ENCODE measurements around the gene HNRNPA2B1.
"Not testable (repeated sequence)": the region's sequence is repeated elsewhere in the genome, so short reads cannot be mapped to it uniquely, and the experiment has no call there.

The HNRNPA2B1 gene

GRCh38 chr7:26198133-26198780 lies 2.3 kb downstream of the HNRNPA2B1 start:
- no peak for DNase-seq (ENCODE audit: low spot score)

DNA sequence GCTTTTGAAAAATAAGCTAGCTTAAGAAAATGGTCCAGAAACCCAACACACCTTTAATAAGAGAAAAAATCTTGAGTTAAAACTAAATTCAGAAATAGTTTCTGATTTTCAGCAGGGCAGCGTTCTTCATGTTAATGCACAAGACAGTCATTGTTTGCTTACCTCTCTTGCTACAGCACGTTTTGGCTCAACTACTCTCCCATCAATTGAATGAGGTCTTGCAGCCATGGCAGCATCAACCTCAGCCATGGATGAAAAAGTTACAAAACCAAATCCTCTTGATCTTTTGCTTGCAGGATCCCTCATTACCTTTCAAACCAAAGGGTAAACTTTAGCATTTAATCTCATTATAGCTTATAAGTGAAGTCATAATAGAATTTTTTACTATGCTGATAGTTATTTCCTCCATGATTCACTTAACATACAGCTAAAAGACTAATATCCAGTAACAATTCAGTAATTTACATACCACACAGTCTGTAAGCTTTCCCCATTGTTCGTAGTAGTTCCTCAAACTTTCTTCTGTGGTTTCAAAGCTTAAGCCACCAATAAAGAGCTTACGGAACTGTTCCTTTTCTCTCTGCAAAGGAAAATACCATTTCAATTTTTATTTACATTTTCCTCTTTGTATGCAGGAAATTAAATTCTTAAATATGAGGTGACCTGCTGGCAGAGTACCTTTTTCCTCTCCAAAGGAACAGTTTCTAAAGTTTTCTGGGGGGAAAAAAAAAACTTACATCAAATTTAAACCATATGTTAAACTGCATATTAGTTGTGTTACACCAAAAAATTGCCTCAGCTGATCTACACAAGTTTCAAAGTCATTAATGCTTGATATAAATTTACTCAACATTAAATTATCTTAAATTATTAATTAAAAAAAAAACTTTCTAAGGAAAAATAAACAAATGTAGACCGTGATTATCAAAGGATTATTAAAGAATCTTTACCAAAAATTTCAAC lies 3.1 kb downstream of the HNRNPA2B1 start:
- no peak for DNase-seq (ENCODE audit: low spot score)

DNA sequence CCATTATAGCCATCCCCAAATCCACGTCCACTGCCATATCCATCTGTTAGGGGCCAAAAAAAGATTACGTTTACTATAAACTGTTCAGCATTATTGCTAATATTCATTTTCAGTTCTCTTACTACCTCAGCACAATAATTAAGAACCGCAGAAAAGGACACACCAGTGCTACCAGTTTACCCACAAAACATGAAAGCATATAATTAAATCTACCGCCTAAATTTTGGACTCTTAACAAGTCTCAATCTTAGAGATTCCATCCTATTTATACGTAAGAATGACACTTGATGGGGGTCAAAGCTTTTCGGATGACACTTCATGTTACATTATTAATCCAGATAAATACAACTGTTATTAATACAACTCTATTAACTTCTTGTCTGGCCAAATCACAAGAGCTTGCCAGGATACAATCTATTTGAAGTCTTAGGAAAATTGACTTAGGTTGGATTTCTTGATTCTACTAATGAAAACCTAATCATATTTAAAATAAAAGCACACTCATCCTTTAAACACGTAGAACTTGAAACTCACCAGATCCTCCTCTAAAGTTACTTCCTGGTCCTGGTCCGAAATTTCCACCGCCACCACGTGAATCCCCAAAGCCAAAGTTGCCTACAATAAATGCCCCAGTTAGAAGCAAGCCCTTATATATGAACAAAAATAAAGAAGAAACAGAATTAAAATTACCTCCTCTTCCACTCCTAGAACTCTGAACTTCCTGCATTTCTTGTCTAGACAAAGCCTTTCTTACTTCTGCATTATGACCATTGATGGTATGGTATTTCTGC lies 4.5 kb downstream of the HNRNPA2B1 start:
- DNase-seq (ENCODE audit: low spot score): no peak

DNA sequence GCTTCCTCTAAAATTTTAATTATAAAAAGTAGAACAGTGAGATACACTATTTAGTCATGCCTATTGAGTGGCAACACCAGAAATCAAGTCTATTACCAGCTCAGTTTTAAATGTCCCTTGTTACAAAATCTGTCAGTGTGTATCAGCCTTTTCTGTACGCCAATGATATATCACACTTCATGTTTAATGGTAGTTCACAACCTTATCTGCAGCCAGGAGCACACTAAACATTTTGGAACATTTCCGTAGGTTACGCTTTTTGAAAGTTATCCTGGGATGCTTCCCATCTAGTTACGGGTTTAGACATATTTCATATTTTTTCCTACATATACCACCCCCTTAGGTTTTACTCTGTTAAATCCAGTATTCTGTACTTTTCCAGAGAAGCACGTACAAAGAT lies 5.4 kb downstream of the HNRNPA2B1 start:
- no peak for DNase-seq (ENCODE audit: low spot score)

DNA sequence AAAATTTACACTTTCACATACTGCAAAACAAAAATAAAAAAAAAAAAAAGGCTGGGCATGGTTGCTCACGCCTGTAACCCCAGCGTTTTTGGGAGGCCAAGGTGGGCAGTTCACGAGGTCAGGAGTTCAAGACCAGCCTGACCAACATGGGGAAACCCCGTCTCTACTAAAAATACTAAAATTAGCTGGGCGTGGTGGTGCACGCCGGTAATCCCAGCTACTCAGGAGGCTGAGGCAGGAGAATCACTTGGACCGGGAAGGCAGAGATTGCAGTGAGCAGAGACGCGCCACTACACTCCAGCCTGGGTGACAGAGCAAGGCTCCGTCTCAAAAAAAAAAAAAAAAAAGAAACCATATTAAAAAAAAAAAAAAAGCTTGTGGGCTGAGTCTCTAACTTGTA lies 5.8 kb downstream of the HNRNPA2B1 start:
- not testable (repeated sequence) for DNase-seq (ENCODE audit: low spot score)

DNA sequence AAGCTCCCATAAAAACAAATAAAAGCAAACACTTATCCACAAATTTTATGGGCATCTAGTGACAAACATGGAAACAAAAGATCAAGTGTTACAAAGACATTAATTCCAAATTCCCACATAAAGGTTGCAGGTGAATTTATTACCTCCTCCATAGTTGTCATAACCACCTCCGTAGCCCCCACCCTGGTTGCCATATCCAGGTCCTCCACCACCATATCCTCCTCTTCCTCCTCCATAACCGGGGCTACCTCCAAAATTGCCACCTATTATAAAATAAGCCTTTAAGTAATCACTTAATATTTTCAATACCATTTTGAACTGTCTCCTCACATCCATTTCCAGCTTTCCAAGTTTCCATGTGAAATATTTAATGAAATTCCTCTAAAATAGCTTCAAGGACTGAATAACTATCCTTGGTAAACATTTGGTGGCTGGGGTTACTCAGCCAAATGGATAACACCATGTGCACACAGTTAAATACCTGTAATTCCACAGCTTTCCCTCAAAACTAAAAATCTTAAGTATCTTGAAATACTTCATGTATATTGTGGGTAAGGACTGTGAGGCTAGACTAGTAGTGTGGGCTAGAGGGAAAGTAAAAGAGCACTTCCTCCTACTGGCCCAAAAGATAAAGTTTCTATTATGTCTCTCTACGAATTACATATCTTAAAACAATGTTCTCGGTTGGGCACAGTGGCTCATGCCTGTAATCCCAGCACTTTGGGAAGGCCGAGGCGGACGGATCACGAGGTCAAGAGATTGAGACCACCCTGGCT lies 6.9 kb downstream of the HNRNPA2B1 start:
- no peak for DNase-seq (ENCODE audit: low spot score)

- DNase-seq (ENCODE audit: low spot score): no peak
Measured at GRCh38 chr7:26192485-26193087, 8.0 kb downstream of the HNRNPA2B1 start.

DNA sequence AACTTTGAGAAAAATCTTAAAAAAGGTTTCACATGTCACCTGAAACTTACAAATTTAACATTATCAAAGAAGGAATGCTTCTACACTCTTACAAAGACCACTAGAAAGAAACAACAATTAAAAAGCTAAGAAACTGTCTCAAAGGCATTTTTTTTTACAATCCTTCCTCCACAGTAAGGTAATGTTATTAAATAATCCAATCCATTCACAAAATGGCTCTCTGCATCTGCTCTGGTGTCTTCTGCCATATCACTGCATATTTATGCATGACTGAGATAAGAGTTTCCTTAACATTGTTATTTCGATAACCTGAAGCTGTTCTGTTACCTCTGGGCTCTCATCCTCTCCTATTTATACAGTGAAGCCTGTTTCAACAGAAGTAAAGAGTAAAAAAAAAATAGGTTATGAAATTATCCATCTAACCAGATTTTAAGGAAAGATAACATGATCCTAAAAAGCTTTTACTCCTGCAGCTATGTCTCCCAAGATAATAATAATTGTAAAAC lies 8.5 kb downstream of the HNRNPA2B1 start:
- no peak for DNase-seq (ENCODE audit: low spot score)

DNA sequence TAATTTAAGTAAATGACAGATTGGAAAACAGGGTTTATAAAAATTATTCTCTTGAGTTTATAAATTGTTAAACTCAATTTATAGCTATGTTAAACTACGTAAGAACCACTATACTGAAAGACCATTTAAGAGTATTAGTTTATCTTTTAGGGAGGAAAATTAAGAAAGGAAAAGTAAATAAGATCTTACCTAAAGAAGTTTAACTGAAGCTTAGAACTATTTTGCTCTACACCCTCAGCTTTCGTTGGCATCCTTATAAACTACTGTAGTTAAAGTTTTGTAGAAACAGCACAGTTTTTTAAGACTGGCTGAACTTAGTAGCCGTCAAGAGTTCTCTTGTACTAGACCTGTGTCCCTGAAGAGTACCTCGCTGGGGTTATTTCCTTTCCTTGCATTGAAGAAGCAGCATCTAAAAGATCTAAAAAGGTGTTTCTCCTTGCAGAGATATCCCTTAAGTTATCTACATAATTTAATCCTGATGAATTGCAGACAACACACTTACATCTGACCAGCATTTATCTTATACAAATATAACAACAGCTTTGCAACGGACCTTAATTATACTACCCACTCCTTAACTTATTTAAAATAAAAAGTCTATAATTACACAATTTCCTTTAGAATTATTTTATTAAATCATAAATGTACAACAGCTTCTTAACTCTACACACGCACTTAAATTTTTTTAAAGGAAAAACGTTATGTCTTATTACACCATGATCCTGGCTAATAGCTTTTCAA lies 9.1 kb downstream of the HNRNPA2B1 start:
- DNase-seq (ENCODE audit: low spot score): no peak

DNA sequence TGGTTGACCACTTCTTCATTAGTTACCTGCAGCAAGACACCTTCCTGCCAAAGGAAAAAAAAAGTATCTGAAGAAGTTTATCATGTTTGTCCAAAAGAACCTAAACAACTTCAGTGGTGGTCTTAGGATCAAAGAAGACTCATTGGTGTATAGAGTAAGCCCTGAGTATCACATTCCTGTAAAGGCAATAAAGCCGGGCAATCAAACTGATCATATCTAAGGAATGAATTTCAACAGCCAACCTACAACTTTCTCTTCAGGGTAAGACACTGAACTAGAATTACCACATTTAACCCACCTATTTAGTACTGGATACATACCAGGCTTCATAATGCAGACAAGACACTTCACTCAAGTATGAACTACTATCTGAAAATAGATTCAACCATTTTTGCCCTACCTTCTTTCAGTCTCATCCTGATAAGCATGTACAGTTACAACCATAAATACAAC lies 10.1 kb downstream of the HNRNPA2B1 start:
- DNase-seq (ENCODE audit: low spot score): no peak

GRCh38 chr7:26189697-26190096 lies 10.8 kb downstream of the HNRNPA2B1 start:
- DNase-seq (ENCODE audit: low spot score): no peak

- DNase-seq (ENCODE audit: low spot score): no peak
Measured at GRCh38 chr7:26188957-26189541, 11.5 kb downstream of the HNRNPA2B1 start.

- DNase-seq (ENCODE audit: low spot score): no peak
Measured at GRCh38 chr7:26188206-26188956, 12.2 kb downstream of the HNRNPA2B1 start.

DNA sequence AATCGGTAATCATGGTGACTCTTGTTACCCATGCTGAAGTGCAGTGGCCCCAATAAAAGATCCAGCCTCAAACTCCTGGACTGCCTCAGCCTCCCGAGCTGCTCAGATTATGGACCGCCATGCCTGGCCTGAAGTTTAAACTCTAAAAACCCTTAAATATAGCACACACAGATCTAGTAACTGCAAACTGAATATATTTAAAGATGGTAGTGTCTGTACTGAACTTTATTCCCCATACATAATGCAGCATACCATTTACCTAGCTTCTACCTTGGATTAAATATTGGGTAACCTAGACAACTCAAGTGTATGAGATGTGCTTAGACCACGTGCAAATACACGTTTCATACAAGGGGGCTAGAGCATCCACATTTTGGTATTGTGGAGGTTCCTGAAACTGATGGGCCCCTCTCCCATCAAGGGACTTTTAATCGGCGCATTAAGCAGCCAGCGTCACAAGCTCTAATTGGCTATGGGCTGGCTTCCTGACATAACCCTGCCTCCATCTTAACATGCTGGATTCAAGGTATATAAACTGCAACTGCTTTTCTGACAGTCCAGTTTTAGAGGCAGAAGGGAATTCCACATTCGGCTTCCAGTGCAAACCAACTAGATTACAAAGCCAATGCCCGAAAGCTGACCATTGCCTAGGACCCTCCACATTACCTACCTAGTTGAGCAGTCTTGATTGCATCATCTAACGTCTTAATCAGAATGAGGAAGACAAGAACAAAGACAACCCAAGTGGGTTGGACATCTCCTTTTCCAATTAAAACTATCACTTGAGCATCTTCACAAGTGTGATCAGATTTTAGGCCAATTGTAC lies 13.0 kb downstream of the HNRNPA2B1 start:
- no peak for DNase-seq (ENCODE audit: low spot score)

- no peak for DNase-seq (ENCODE audit: low spot score)
Measured at GRCh38 chr7:26186364-26187311, 13.9 kb downstream of the HNRNPA2B1 start.

DNA sequence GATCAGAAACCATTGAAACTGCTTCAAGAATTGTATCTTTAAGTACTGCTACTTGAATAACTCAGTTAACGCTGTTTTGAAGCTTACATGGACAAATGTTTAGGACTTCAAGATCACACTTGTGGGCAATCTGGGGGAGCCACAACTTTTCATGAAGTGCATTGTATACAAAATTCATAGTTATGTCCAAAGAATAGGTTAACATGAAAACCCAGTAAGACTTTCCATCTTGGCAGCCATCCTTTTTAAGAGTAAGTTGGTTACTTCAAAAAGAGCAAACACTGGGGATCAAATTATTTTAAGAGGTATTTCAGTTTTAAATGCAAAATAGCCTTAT lies 14.7 kb downstream of the HNRNPA2B1 start:
- no peak for DNase-seq (ENCODE audit: low spot score)

DNA sequence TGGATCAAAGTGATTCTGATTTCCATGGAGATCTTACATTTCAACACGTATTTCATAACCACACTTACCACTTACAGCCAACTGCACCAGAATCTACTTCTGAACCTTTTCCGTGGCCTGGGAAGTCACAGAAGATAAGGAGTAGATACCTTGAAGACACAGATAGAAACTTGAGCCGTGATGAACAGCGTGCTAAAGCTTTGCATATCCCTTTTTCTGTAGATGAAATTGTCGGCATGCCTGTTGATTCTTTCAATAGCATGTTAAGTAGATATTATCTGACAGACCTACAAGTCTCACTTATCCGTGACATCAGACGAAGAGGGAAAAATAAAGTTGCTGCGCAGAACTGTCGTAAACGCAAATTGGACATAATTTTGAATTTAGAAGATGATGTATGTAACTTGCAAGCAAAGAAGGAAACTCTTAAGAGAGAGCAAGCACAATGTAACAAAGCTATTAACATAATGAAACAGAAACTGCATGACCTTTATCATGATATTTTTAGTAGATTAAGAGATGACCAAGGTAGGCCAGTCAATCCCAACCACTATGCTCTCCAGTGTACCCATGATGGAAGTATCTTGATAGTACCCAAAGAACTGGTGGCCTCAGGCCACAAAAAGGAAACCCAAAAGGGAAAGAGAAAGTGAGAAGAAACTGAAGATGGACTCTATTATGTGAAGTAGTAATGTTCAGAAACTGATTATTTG lies 15.3 kb downstream of the HNRNPA2B1 start:
- no peak for DNase-seq (ENCODE audit: low spot score)
